ENCODE data around the gene TRERF1. TPM values are rescaled to one million over a fixed set of nuclear protein-coding genes. Genes with fewer than 3 reads are reported as not detected.

Gene TRERF1
- total and polyA plus RNA-seq, 9 donors = 4.5 to 13.7 (median 7.8) TPM

DNA sequence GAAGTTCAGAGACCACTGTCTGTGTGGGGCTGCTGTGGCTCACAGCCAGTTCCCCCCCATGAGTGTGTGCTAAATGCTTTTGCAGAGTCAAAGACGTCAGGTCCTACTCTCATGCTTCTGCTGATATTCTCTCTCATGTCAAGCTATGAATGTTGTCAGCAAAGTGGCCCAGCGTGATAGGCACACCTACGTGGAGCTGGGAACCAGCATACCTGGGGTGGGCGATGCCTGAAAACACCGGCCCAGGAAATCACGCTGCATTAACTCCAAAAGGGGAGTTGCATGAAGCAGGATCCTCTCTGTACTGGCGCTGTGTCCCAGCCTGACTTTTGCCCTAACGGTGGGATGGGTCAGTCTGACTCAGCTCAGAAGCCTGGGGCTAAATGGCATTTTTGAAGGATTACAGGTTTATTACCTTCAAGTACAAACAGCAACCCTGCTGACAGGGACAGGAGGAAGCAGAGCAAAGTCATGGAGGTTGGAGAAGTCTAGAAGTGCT, 225.0 kb downstream of the TRERF1 start:
- no peak for DNase-seq
- 43 to 67% (median 50%) methylated on average over 8 of the region's 8 CpGs for WGBS, 3 donors
- Histone ChIP-seq H3K27me3 (no peaks in the 10 kb centered on the region), H3K27ac (no peak overlapping the region), H3K36me3 (no peaks in the 10 kb centered on the region), H3K4me1 (ENCODE audit: insufficient read depth) (peaks cover 7% of the 10 kb centered on the region), H3K4me3 (no peak overlapping the region), H3K9me3 (no peaks in the 10 kb centered on the region)
- intact Hi-C loops (cut with DNase I) = no loop called here
- TF ChIP-seq POLR2A (IDR thresholded peaks at IDR 0.05) (no peak), EP300 (IDR thresholded peaks at IDR 0.05) (no peak)
- TF ChIP-seq, protein P1, sequence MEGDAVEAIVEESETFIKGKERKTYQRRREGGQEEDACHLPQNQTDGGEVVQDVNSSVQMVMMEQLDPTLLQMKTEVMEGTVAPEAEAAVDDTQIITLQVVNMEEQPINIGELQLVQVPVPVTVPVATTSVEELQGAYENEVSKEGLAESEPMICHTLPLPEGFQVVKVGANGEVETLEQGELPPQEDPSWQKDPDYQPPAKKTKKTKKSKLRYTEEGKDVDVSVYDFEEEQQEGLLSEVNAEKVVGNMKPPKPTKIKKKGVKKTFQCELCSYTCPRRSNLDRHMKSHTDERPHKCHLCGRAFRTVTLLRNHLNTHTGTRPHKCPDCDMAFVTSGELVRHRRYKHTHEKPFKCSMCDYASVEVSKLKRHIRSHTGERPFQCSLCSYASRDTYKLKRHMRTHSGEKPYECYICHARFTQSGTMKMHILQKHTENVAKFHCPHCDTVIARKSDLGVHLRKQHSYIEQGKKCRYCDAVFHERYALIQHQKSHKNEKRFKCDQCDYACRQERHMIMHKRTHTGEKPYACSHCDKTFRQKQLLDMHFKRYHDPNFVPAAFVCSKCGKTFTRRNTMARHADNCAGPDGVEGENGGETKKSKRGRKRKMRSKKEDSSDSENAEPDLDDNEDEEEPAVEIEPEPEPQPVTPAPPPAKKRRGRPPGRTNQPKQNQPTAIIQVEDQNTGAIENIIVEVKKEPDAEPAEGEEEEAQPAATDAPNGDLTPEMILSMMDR (IDR thresholded peaks at IDR 0.05) = no peak

DNA sequence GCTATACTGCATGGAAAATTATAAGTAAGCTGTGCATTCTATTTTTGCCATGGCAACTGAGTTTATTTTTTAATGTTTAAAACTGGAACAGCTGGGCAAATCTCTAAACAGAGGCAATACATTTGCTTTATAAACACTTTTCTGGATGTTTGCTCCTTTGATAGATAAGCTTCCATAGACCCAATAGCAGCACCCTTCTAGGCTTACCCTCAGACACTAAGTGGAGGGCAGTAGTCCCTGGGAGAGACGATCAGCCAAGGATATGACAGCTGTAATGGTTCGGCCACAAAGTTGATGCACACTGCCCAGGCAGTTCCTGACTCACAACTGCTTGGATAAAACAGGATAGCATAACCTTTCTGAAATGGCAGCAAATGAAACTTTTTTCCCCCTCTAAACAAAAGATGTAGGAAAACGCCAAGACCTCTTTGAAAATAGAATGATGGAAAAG, 225.5 kb downstream of the TRERF1 start:
- Histone ChIP-seq H3K27me3 (no peaks in the 10 kb centered on the region), H3K36me3 (no peaks in the 10 kb centered on the region), H3K27ac (no peak overlapping the region), H3K4me3 (no peak overlapping the region), H3K4me1 (ENCODE audit: insufficient read depth) (peaks cover 5% of the 10 kb centered on the region), H3K9me3 (no peaks in the 10 kb centered on the region)
- no peak for DNase-seq
- TF ChIP-seq, protein P1 (IDR thresholded peaks at IDR 0.05) = no peak
- TF ChIP-seq EP300 (IDR thresholded peaks at IDR 0.05) = no peak
- TF ChIP-seq POLR2A (IDR thresholded peaks at IDR 0.05) = no peak
- WGBS, 3 donors = 9 to 27% (median 13%) methylated on average over 3 of the region's 3 CpGs
- intact Hi-C loops (cut with DNase I) = no loop called here

DNA sequence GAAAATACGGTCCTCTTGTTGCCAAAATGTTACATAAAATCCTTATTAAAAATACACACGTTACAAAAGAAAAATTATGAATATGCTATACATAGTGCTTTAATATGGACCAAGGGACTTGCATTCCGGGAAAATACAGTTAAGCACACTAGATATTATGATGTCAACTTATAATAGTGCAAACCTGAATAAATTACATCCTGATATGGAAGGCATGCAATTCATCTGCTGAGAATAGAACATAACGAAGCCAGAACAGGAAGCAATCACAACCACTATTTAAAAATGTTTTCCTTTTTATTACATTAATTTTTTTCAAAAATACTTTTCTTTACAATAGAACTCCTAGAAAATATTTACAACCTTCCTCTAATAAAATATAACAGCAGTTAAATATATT, 226.3 kb downstream of the TRERF1 start:
- DNase-seq = no peak
- no peaks in the 10 kb centered on the region for H3K27me3 ChIP-seq
- no peak overlapping the region for H3K4me3 ChIP-seq
- WGBS, 3 donors = 19 to 29% (median 20%) methylated on average over 4 of the region's 4 CpGs
- H3K9me3 ChIP-seq = no peaks in the 10 kb centered on the region
- H3K27ac ChIP-seq = no peak overlapping the region
- TF ChIP-seq EP300 (IDR thresholded peaks at IDR 0.05) (no peak), POLR2A (IDR thresholded peaks at IDR 0.05) (no peak)
- TF ChIP-seq, protein P1 (IDR thresholded peaks at IDR 0.05) = no peak
- H3K4me1 ChIP-seq (ENCODE audit: insufficient read depth) = no peaks in the 10 kb centered on the region
- intact Hi-C loops (cut with DNase I) = no loop called here
- no peaks in the 10 kb centered on the region for H3K36me3 ChIP-seq

DNA sequence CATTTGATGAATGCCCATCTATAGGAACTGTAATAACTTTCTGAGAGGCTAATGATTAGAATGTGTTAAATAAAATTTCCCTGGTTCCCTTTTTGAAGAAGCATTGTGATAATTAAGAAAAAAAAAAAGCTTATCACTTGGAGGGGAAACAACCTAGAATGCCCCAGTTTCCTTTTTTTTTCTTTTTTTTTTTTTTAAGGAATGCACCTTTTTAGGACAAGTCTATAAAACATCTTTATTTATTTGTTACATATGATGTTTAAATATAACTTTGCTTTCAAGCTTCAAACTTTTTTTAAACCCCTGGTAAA, 226.7 kb downstream of the TRERF1 start:
- Histone ChIP-seq H3K4me3 (no peak overlapping the region), H3K27ac (no peak overlapping the region), H3K36me3 (no peaks in the 10 kb centered on the region), H3K9me3 (no peaks in the 10 kb centered on the region), H3K4me1 (ENCODE audit: insufficient read depth) (no peaks in the 10 kb centered on the region), H3K27me3 (no peaks in the 10 kb centered on the region)
- DNase-seq = no peak
- TF ChIP-seq POLR2A (IDR thresholded peaks at IDR 0.05) (no peak), EP300 (IDR thresholded peaks at IDR 0.05) (no peak)
- TF ChIP-seq, protein P1 (IDR thresholded peaks at IDR 0.05) = no peak
- intact Hi-C loops (cut with DNase I) = no loop called here
